ENCODE data around the gene CPT1B. TPM values are rescaled to one million over a fixed set of nuclear protein-coding genes. Genes with fewer than 3 reads are reported as not detected.

Gene CPT1B
- total RNA-seq, 1 donor from 2014 or later, result 0.43 TPM

GRCh38 chr22:50581031-50581949, 3.1 kb upstream of the CPT1B start:
- Histone ChIP-seq H3K4me1 (peaks cover 7 to 23% of the 10 kb centered on the region in 2 donors), H3K9me3 (no peaks in the 10 kb centered on the region), H3K27ac (no peak overlapping the region), H3K27me3 (peaks cover 5% of the 10 kb centered on the region), H3K36me3 (peaks cover 0 to 5% of the 10 kb centered on the region in 2 donors), H3K4me3 (peak overlapping the region; percentile 65 to 82)
- no peak for DNase-seq (ENCODE audit: low spot score in 2 of 2)
- intact Hi-C loops (cut with DNase I), result no loop called here
- TF ChIP-seq, protein P1, sequence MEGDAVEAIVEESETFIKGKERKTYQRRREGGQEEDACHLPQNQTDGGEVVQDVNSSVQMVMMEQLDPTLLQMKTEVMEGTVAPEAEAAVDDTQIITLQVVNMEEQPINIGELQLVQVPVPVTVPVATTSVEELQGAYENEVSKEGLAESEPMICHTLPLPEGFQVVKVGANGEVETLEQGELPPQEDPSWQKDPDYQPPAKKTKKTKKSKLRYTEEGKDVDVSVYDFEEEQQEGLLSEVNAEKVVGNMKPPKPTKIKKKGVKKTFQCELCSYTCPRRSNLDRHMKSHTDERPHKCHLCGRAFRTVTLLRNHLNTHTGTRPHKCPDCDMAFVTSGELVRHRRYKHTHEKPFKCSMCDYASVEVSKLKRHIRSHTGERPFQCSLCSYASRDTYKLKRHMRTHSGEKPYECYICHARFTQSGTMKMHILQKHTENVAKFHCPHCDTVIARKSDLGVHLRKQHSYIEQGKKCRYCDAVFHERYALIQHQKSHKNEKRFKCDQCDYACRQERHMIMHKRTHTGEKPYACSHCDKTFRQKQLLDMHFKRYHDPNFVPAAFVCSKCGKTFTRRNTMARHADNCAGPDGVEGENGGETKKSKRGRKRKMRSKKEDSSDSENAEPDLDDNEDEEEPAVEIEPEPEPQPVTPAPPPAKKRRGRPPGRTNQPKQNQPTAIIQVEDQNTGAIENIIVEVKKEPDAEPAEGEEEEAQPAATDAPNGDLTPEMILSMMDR (IDR thresholded peaks at IDR 0.05), result no peak

GRCh38 chr22:50579752-50580151, 1.5 kb upstream of the CPT1B start:
- intact Hi-C loops (cut with DNase I), result no loop called here
- no peaks in the 10 kb centered on the region for H3K9me3 ChIP-seq
- H3K4me1 ChIP-seq, result peaks cover 7 to 23% of the 10 kb centered on the region in 2 donors
- H3K27ac ChIP-seq, result no peak overlapping the region
- no peak overlapping the region for H3K4me3 ChIP-seq
- TF ChIP-seq, protein P1 (IDR thresholded peaks at IDR 0.05), result no peak
- DNase-seq (ENCODE audit: low spot score in 2 of 2), result no peak
- peaks cover 5% of the 10 kb centered on the region for H3K27me3 ChIP-seq
- peaks cover 0 to 5% of the 10 kb centered on the region in 2 donors for H3K36me3 ChIP-seq

DNA sequence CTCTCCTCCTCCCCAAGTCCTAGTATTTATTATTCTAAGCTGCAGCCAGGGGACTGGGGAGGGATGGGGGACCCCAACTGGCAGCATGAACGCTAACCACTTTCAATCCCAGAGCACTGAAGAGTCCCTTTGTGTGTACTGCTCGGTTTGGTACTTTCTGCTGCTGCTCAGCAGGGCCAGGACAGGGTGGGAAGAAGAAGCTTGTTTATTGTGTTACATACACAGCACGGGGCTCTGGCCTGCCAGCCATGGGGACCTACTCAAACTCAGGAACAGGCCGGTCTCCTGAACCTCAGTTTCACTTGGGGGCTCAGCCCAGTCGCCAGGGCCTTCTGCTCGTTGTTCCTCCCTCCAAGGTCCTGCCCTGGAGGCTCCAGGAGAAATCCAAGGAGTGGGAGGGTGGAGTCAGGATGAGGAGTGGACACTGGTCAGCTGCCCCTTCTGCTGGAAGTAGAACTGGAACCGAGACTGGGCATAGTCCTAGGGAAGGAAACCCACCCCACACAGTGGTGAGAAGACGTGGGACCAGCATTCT, 616 bp upstream of the CPT1B start:
- H3K4me3 ChIP-seq, result no peak overlapping the region
- intact Hi-C loops (cut with DNase I), result no loop called here
- H3K27ac ChIP-seq, result no peak overlapping the region
- no peak for DNase-seq (ENCODE audit: low spot score in 2 of 2)
- no peaks in the 10 kb centered on the region for H3K9me3 ChIP-seq
- peaks cover 7 to 21% of the 10 kb centered on the region in 2 donors for H3K4me1 ChIP-seq
- H3K36me3 ChIP-seq, result peaks cover 0 to 5% of the 10 kb centered on the region in 2 donors
- TF ChIP-seq, protein P1 (IDR thresholded peaks at IDR 0.05), result no peak
- H3K27me3 ChIP-seq, result peaks cover 5% of the 10 kb centered on the region

DNA sequence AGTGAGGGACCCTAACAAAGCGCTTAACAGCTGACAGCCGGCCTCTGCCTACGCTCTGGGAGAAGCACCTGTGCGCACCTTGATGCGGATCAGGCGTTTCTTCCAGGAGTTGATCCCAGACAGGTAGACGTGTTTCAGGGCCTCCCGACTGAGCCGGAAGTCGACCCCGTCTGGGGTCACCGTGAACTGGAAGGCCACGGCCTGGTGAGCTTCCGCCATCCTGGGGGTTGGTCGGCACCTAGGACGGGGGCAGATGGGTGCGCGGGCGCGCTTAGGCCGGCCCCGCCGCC, 585 bp downstream of the CPT1B start:
- Histone ChIP-seq H3K4me1 (peaks cover 7 to 16% of the 10 kb centered on the region in 2 donors), H3K36me3 (peaks cover 0 to 5% of the 10 kb centered on the region in 2 donors), H3K9me3 (no peaks in the 10 kb centered on the region), H3K27ac (no peak overlapping the region), H3K4me3 (no peak overlapping the region), H3K27me3 (peaks cover 5% of the 10 kb centered on the region)
- TF ChIP-seq, protein P1 (IDR thresholded peaks at IDR 0.05), result no peak
- intact Hi-C loops (cut with DNase I), result no loop called here
- no peak for DNase-seq (ENCODE audit: low spot score in 2 of 2)

DNA sequence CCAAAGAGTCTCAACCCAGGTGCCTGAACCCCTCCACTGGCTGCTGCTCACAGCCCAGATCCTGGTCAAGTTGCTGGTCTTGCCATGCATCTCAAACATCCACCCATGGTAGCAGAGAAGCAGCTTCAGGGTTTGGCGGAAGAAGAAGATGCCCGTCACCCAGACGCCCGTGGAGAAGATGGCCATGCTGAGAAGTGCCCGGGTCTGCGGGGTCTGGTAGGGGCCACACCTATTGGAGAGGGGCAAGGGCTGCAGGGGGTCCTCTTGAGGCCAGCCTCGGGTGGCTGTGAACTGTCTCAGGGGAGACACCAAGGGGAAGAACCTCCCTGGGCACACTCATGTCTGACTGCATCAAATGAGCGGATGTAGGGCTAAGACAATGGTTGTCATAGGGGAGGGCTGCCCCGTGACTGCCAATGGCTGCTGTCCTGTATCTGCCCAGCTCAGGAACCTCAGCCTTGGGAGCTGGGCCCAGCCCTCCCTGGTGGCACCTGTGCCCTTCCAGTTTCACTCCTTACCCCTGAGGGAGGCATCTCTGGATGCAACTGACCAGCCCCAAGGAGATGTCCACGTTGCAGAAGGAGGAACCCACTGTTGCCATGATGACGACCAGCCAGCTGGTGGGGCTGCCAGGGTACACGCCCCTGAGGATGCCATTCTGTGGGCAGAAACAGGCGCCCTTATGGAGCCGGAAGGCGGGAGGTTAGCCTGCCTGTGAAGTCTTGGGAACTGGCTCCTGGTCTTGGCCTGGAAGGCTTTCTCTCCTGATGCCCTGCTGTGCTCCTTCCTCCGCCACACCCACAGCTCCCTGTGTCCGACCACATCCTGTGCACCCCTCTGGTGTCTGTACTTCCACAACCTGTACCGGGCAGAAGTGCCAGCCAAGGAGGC, 1.2 kb downstream of the CPT1B start:
- H3K4me3 ChIP-seq, result no peak overlapping the region
- H3K27ac ChIP-seq, result no peak overlapping the region
- no peak for DNase-seq (ENCODE audit: low spot score in 2 of 2)

More for the DNA sequence above, 1.2 kb downstream of the CPT1B start:
- Histone ChIP-seq H3K27me3 (peaks cover 5% of the 10 kb centered on the region), H3K4me1 (peaks cover 7 to 16% of the 10 kb centered on the region in 2 donors), H3K9me3 (no peaks in the 10 kb centered on the region), H3K36me3 (peaks cover 0 to 5% of the 10 kb centered on the region in 2 donors)
- intact Hi-C loops (cut with DNase I), result no loop called here
- TF ChIP-seq, protein P1 (IDR thresholded peaks at IDR 0.05), result no peak
